HCT116 (cell line): Measurements from ENCODE around the gene WNT11. TPM values are rescaled to one million over a fixed set of nuclear protein-coding genes. Genes with fewer than 3 reads are reported as not detected.

Experiments used
- ATAC-seq: fragments of 200-7000 bp; cut with Tn5 transposase; 2 replicates; pipeline ENCODE4 v1.9.1; 2020; ENCODE audit warnings: mild to moderate bottlenecking, moderate library complexity
- BruUV-seq: library from RNA; stranded (reverse); fragments of 400-500 nt; replicated peaks from 2 replicates; lab custom pipeline; 2021; lab: Mats Ljungman, UMichigan
- CTCF ChIA-PET: fragments of 300-600 bp; sonication (Branson Sonifier 250); formaldehyde crosslinking; loops from one replicate; lab custom pipeline; 2021; ENCODE audit warnings: antibody characterized with exemption; lab: Charles Lee
- POLR2A ChIA-PET: fragments of 300-600, 350-600 bp; sonication (Branson Sonifier 250); formaldehyde crosslinking; loops from one replicate; lab custom pipeline; 2021; ENCODE audit warnings: antibody characterized with exemption; lab: Charles Lee
- RAD21 ChIA-PET, 2 experiments: fragments of 300-600 bp; sonication (Branson Sonifier 250); formaldehyde crosslinking; loops; one replicate each; lab custom pipeline; 2023; ENCODE audit warnings: low total read pairs in 2 of 2; ENCODE audit not compliant: uncharacterized antibody in 2 of 2, unreplicated experiment in 2 of 2, low non-redundant PET in 1 of 2; lab: Charles Lee
- DNase-seq: peaks from one replicate; pipeline ENCODE4 v3.0.0-alpha.2; 2010; ENCODE audit warnings: low read depth, low spot score
- H2AFZ ChIP-seq: fragments of 200-600 bp; shearing (Covaris generic), sonication (generic); 2 replicates; pipeline ENCODE4 v1.6.1; 2017; ENCODE audit warnings: low read depth, mixed run types, mixed read lengths, antibody characterized with exemption, low read length; ENCODE audit not compliant: poor library complexity, severe bottlenecking
- H3K27ac ChIP-seq: 2 replicates; pipeline ENCODE4 v1.5.1; 2012; ENCODE audit warnings: low read depth, low read length
- H3K27me3 ChIP-seq: fragments of 200-600 bp; sonication (generic); 2 replicates; pipeline ENCODE4 v1.6.1; 2016; ENCODE audit warnings: mixed run types, low read length, mixed read lengths; ENCODE audit not compliant: insufficient read depth
- H3K36me3 ChIP-seq, 2 experiments: fragments of 200-500 bp in 1 of 2; fragments of 200-600 bp in 1 of 2; sonication (Bioruptor generic) in 1 of 2; sonication (generic) in 1 of 2; 2 replicates each; pipeline versions ENCODE4 v1.5.1 to v1.6.1; 2014 to 2016; ENCODE audit warnings: low read length in 2 of 2, inconsistent platforms in 1 of 2, mixed read lengths in 1 of 2, mixed run types in 1 of 2; ENCODE audit not compliant: insufficient read depth in 2 of 2, control insufficient read depth in 1 of 2
- H3K4me1 ChIP-seq, 2 experiments: fragments of 200-600 bp in 1 of 2; sonication (generic) in 1 of 2; 2 replicates each; pipeline versions ENCODE4 v1.5.1 to v1.6.1; 2012 to 2017; ENCODE audit warnings: low read length in 2 of 2, inconsistent platforms in 1 of 2, mild to moderate bottlenecking in 1 of 2, mixed read lengths in 1 of 2, mixed run types in 1 of 2, moderate library complexity in 1 of 2; ENCODE audit not compliant: insufficient read depth in 2 of 2, control insufficient read depth in 1 of 2
- H3K4me2 ChIP-seq: fragments of 200-600 bp; sonication (generic); 2 replicates; pipeline ENCODE4 v1.6.1; 2017; ENCODE audit warnings: mixed run types, low read length, mixed read lengths
- H3K4me3 ChIP-seq, 2 experiments: fragments of 200-600 bp in 1 of 2; sonication (generic) in 1 of 2; replicated peaks in 1 of 2; 2 replicates each; pipeline ENCODE4 v1.5.1; 2011 to 2016; ENCODE audit warnings: low read length in 2 of 2, control low read depth in 1 of 2, low read depth in 1 of 2, mild to moderate bottlenecking in 1 of 2, mixed read lengths in 1 of 2, mixed run types in 1 of 2
- H3K79me2 ChIP-seq: fragments of 200-600 bp; sonication (generic); 2 replicates; pipeline ENCODE4 v1.6.1; 2017; ENCODE audit warnings: mild to moderate bottlenecking, mixed run types, low read length, moderate library complexity, mixed read lengths; ENCODE audit not compliant: insufficient read depth
- H3K9ac ChIP-seq: fragments of 200-600 bp; sonication (generic); 2 replicates; pipeline ENCODE4 v1.6.1; 2016; ENCODE audit warnings: low read length, mixed read lengths
- H3K9me2 ChIP-seq: fragments of 200-600 bp; sonication (generic), shearing (Covaris generic); 2 replicates; pipeline ENCODE4 v1.6.1; 2017; ENCODE audit warnings: mixed run types, mild to moderate bottlenecking, moderate library complexity; ENCODE audit not compliant: insufficient read depth
- H3K9me3 ChIP-seq, 2 experiments: fragments of 200-500 bp in 1 of 2; fragments of 200-600 bp in 1 of 2; sonication (Bioruptor generic) in 1 of 2; sonication (generic) in 1 of 2; 2 replicates each; pipeline ENCODE4 v1.6.1; 2014 to 2017; ENCODE audit warnings: low read length in 2 of 2, mixed read lengths in 2 of 2, inconsistent platforms in 1 of 2, low read depth in 1 of 2, mild to moderate bottlenecking in 1 of 2, mixed run types in 1 of 2, moderate library complexity in 1 of 2; ENCODE audit not compliant: control insufficient read depth in 1 of 2, insufficient read depth in 1 of 2
- H4K20me1 ChIP-seq: fragments of 200-600 bp; sonication (generic), shearing (Covaris generic); 2 replicates; pipeline ENCODE4 v1.6.1; 2017; ENCODE audit warnings: mixed run types, mild to moderate bottlenecking, moderate library complexity; ENCODE audit not compliant: insufficient read depth
- CBX3 ChIP-seq: IDR thresholded peaks from 2 replicates; pipeline ENCODE4 v1.6.1; 2012; ENCODE audit warnings: low read depth
- CEBPB ChIP-seq: IDR thresholded peaks from 2 replicates; pipeline ENCODE4 v1.6.1; 2012; ENCODE audit warnings: low read depth
- ELF1 ChIP-seq: IDR thresholded peaks from 2 replicates; pipeline ENCODE4 v1.6.1; 2012; ENCODE audit warnings: low read depth, borderline replicate concordance
- EZH2 ChIP-seq: fragments of 200-600 bp; sonication (generic); IDR thresholded peaks from 2 replicates; pipeline ENCODE4 v1.6.1; 2017; ENCODE audit warnings: antibody characterized with exemption, mixed run types
- EZH2phosphoT487 ChIP-seq: fragments of 200-600 bp; IDR thresholded peaks from 2 replicates; pipeline ENCODE4 v1.6.1; 2018; ENCODE audit warnings: antibody characterized with exemption, borderline replicate concordance
- FOSL1 ChIP-seq: IDR thresholded peaks from 2 replicates; pipeline ENCODE4 v1.6.1; 2012; ENCODE audit warnings: low read depth
- JUND ChIP-seq: IDR thresholded peaks from 2 replicates; pipeline ENCODE4 v1.6.1; 2012
- POLR2AphosphoS5 ChIP-seq: IDR thresholded peaks from 2 replicates; pipeline ENCODE4 v1.6.1; 2011; ENCODE audit warnings: mild to moderate bottlenecking, low read depth, low read length, moderate library complexity
- RAD21 ChIP-seq: IDR thresholded peaks from 2 replicates; pipeline ENCODE4 v1.6.1; 2012; ENCODE audit warnings: low read depth, mild to moderate bottlenecking
- SIN3A ChIP-seq: IDR thresholded peaks from 2 replicates; pipeline ENCODE4 v1.6.1; 2012; ENCODE audit warnings: low read depth
- SP1 ChIP-seq: IDR thresholded peaks from 2 replicates; pipeline ENCODE4 v1.6.1; 2012; ENCODE audit warnings: low read depth
- SRF ChIP-seq: IDR thresholded peaks from 2 replicates; pipeline ENCODE4 v1.6.1; 2012; ENCODE audit warnings: low read depth
- TCF7L2 ChIP-seq: IDR thresholded peaks from 2 replicates; pipeline ENCODE4 v1.7.0; 2011; ENCODE audit warnings: borderline replicate concordance, inconsistent platforms; ENCODE audit not compliant: insufficient read depth, insufficient read length; ENCODE audit errors: extremely low read depth
- YY1 ChIP-seq: IDR thresholded peaks from 2 replicates; pipeline ENCODE4 v1.6.1; 2011; ENCODE audit warnings: low read length, low read depth, moderate library complexity, mild to moderate bottlenecking; ENCODE audit not compliant: insufficient replicate concordance; ENCODE audit errors: extremely low read depth
- ZBTB33 ChIP-seq: IDR thresholded peaks from 2 replicates; pipeline ENCODE4 v1.6.1; 2011; ENCODE audit warnings: mild to moderate bottlenecking, low read length, moderate library complexity; ENCODE audit not compliant: insufficient replicate concordance; ENCODE audit errors: extremely low read depth
- ZFX ChIP-seq: fragments of 450-650 bp; IDR thresholded peaks from 2 replicates; pipeline ENCODE4 v1.6.1; 2017
- ZNF274 ChIP-seq: fragments of 200-500 bp; sonication (Bioruptor generic); IDR thresholded peaks from 2 replicates; pipeline ENCODE4 v1.6.1; 2014; ENCODE audit warnings: mild to moderate bottlenecking, low read depth, low read length, inconsistent platforms
- intact Hi-C: fragments of 100-400 bp; cut with micrococcal nuclease; formaldehyde crosslinking; loops from 2 replicates; pipeline ENCODE4 v1.10.0; 2022
- total RNA-seq: library from RNA; stranded (reverse); gene quantifications from one replicate; pipeline ENCODE4 v1.2.1, GENCODE V29; 2021; ENCODE audit not compliant: unreplicated experiment
- TF ChIP-seq, protein P1 (sequence below), 3 experiments: fragments of 200-600 bp in 1 of 3; sonication (generic) in 1 of 3; IDR thresholded peaks in 2 of 3; conservative IDR thresholded peaks in 1 of 3; 2 replicates each; pipeline ENCODE4 v1.5.1; 2012 to 2017; ENCODE audit warnings: low read depth in 2 of 3, low read length in 2 of 3, antibody characterized with exemption in 1 of 3, borderline replicate concordance in 1 of 3, control low read depth in 1 of 3, mild to moderate bottlenecking in 1 of 3, mixed read lengths in 1 of 3, mixed run types in 1 of 3, moderate library complexity in 1 of 3; ENCODE audit not compliant: insufficient read depth in 1 of 3
- TF ChIP-seq, protein P2 (sequence below): IDR thresholded peaks from 2 replicates; pipeline ENCODE4 v1.6.1; 2012; ENCODE audit warnings: low read depth
- TF ChIP-seq, protein P3 (sequence below): IDR thresholded peaks from 2 replicates; pipeline ENCODE4 v1.6.1; 2012

The WNT11 gene
- total RNA-seq, 1 experiment from 2014 or later, result 1.9 TPM

- H3K4me3 ChIP-seq, result no peak overlapping the region
- BruUV-seq, result no TSS peak
- CTCF ChIA-PET, result no interaction called here
Observed at GRCh38 chr11:76189682-76190081, 16.6 kb downstream of the WNT11 start.

More at GRCh38 chr11:76189682-76190081, 16.6 kb downstream of the WNT11 start:
- DNase-seq (no peak), ATAC-seq (no peak)
- no peaks in the 10 kb centered on the region for H3K36me3 ChIP-seq
- TF ChIP-seq EZH2 (no peak), ZBTB33 (no peak), YY1 (no peak), SIN3A (no peak), SP1 (no peak), CBX3 (no peak), FOSL1 (no peak), ZFX (no peak), ELF1 (no peak), RAD21 (no peak), SRF (no peak), JUND (no peak), EZH2phosphoT487 (no peak), CEBPB (no peak), ZNF274 (no peak), TCF7L2 (no peak), POLR2AphosphoS5 (no peak)
- TF ChIP-seq, protein P1, sequence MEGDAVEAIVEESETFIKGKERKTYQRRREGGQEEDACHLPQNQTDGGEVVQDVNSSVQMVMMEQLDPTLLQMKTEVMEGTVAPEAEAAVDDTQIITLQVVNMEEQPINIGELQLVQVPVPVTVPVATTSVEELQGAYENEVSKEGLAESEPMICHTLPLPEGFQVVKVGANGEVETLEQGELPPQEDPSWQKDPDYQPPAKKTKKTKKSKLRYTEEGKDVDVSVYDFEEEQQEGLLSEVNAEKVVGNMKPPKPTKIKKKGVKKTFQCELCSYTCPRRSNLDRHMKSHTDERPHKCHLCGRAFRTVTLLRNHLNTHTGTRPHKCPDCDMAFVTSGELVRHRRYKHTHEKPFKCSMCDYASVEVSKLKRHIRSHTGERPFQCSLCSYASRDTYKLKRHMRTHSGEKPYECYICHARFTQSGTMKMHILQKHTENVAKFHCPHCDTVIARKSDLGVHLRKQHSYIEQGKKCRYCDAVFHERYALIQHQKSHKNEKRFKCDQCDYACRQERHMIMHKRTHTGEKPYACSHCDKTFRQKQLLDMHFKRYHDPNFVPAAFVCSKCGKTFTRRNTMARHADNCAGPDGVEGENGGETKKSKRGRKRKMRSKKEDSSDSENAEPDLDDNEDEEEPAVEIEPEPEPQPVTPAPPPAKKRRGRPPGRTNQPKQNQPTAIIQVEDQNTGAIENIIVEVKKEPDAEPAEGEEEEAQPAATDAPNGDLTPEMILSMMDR (IDR thresholded peaks at IDR 0.05 in 2 of 3, conservative IDR thresholded peaks at IDR 0.05 in 1 of 3; ENCODE audit: borderline replicate concordance in 1 of 3, insufficient read depth in 1 of 3, low read depth in 2 of 3, low read length in 2 of 3), result no peak
- TF ChIP-seq, protein P2, sequence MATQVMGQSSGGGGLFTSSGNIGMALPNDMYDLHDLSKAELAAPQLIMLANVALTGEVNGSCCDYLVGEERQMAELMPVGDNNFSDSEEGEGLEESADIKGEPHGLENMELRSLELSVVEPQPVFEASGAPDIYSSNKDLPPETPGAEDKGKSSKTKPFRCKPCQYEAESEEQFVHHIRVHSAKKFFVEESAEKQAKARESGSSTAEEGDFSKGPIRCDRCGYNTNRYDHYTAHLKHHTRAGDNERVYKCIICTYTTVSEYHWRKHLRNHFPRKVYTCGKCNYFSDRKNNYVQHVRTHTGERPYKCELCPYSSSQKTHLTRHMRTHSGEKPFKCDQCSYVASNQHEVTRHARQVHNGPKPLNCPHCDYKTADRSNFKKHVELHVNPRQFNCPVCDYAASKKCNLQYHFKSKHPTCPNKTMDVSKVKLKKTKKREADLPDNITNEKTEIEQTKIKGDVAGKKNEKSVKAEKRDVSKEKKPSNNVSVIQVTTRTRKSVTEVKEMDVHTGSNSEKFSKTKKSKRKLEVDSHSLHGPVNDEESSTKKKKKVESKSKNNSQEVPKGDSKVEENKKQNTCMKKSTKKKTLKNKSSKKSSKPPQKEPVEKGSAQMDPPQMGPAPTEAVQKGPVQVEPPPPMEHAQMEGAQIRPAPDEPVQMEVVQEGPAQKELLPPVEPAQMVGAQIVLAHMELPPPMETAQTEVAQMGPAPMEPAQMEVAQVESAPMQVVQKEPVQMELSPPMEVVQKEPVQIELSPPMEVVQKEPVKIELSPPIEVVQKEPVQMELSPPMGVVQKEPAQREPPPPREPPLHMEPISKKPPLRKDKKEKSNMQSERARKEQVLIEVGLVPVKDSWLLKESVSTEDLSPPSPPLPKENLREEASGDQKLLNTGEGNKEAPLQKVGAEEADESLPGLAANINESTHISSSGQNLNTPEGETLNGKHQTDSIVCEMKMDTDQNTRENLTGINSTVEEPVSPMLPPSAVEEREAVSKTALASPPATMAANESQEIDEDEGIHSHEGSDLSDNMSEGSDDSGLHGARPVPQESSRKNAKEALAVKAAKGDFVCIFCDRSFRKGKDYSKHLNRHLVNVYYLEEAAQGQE, result no peak
- TF ChIP-seq, protein P3, sequence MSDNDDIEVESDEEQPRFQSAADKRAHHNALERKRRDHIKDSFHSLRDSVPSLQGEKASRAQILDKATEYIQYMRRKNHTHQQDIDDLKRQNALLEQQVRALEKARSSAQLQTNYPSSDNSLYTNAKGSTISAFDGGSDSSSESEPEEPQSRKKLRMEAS, result no peak
- peaks cover 0 to 5% of the 10 kb centered on the region in 2 experiments; a peak in 1 of 4 replicates for H3K4me1 ChIP-seq
- H3K79me2 ChIP-seq, result no peaks in the 10 kb centered on the region
- no peaks in the 10 kb centered on the region for H3K9me3 ChIP-seq
- intact Hi-C loops, result no loop called here
- ChIA-PET RAD21 (no interaction called here), POLR2A (no interaction called here)
- no peaks in the 10 kb centered on the region for H3K9me2 ChIP-seq
- no peaks in the 10 kb centered on the region for H4K20me1 ChIP-seq
- no peak overlapping the region for H2AFZ ChIP-seq
- H3K4me2 ChIP-seq, result no peak overlapping the region
- H3K9ac ChIP-seq, result no peak overlapping the region
- no peak overlapping the region for H3K27ac ChIP-seq
- no peaks in the 10 kb centered on the region for H3K27me3 ChIP-seq
